Neural progenitor cell (in vitro differentiated cells): ENCODE results near the gene ASTN2. TPM values are rescaled to one million over a fixed set of nuclear protein-coding genes. Genes with fewer than 3 reads are reported as not detected.

Source experiments
- DNase-seq: peaks from one replicate; pipeline ENCODE4 v3.0.0-alpha.2; 2016; ENCODE audit warnings: low spot score
- H2AFZ ChIP-seq: fragments of 200-600 bp; sonication (generic); replicated peaks from 2 replicates; pipeline ENCODE4 v1.6.1; 2016; ENCODE audit warnings: antibody characterized with exemption
- H3F3A ChIP-seq: fragments of 200-600 bp; sonication (generic); 2 replicates; pipeline ENCODE4 v1.6.1; 2016; ENCODE audit warnings: antibody characterized with exemption, low read depth
- H3K27ac ChIP-seq: fragments of 200-600 bp; sonication (generic); 2 replicates; pipeline ENCODE4 v1.5.1; 2016; ENCODE audit warnings: mild to moderate bottlenecking
- H3K27me3 ChIP-seq: fragments of 200-600 bp; sonication (generic); 2 replicates; pipeline ENCODE4 v1.6.1; 2016; ENCODE audit warnings: mild to moderate bottlenecking, moderate library complexity
- H3K36me3 ChIP-seq: fragments of 200-600 bp; sonication (generic); 2 replicates; pipeline ENCODE4 v1.5.1; 2016
- H3K4me1 ChIP-seq: fragments of 200-600 bp; sonication (generic); 2 replicates; pipeline ENCODE4 v1.6.1; 2016; ENCODE audit warnings: mixed run types
- H3K4me2 ChIP-seq: fragments of 200-600 bp; sonication (generic); 2 replicates; pipeline ENCODE4 v1.6.1; 2016
- H3K4me3 ChIP-seq: fragments of 200-600 bp; sonication (generic); 2 replicates; pipeline ENCODE4 v1.5.1; 2016
- H3K79me2 ChIP-seq: fragments of 200-600 bp; sonication (generic); 2 replicates; pipeline ENCODE4 v1.6.1; 2016; ENCODE audit warnings: low read depth
- H3K9ac ChIP-seq: fragments of 200-600 bp; sonication (generic); 2 replicates; pipeline ENCODE4 v1.6.1; 2016
- H3K9me3 ChIP-seq: fragments of 200-600 bp; sonication (generic); 2 replicates; pipeline ENCODE4 v1.5.1; 2016; ENCODE audit warnings: low read depth
- H4K20me1 ChIP-seq: fragments of 200-600 bp; sonication (generic); 2 replicates; pipeline ENCODE4 v1.6.1; 2016; ENCODE audit warnings: low read depth
- H3K27ac Mint-ChIP-seq: 3 replicates; pipeline ENCODE4 v1.8.0; 2021; ENCODE audit warnings: mixed read lengths
- H3K27me3 Mint-ChIP-seq: 2 replicates; pipeline ENCODE4 v1.8.0; 2022; ENCODE audit warnings: low read depth, mild to moderate bottlenecking, inconsistent platforms, moderate library complexity, mixed read lengths; ENCODE audit not compliant: insufficient read depth
- H3K36me3 Mint-ChIP-seq: 3 replicates; pipeline ENCODE4 v1.8.0; 2021; ENCODE audit warnings: mixed read lengths
- H3K4me1 Mint-ChIP-seq: 3 replicates; pipeline ENCODE4 v1.8.0; 2021; ENCODE audit warnings: mixed read lengths
- H3K4me3 Mint-ChIP-seq: 3 replicates; pipeline ENCODE4 v1.8.0; 2021; ENCODE audit warnings: mild to moderate bottlenecking, moderate library complexity, mixed read lengths
- H3K9me3 Mint-ChIP-seq: 3 replicates; pipeline ENCODE4 v1.8.0; 2020; ENCODE audit warnings: mixed read lengths
- CTCF ChIP-seq: fragments of 200-600 bp; sonication (generic); IDR thresholded peaks from 2 replicates; pipeline ENCODE4 v1.5.1; 2017; ENCODE audit warnings: antibody characterized with exemption, mild to moderate bottlenecking
- EZH2 ChIP-seq: fragments of 200-600 bp; sonication (generic); IDR thresholded peaks from 2 replicates; pipeline ENCODE4 v1.6.1; 2017; ENCODE audit warnings: antibody characterized with exemption, mild to moderate bottlenecking, moderate library complexity
- EZH2phosphoT487 ChIP-seq: fragments of 200-600 bp; sonication (generic); IDR thresholded peaks from 2 replicates; pipeline ENCODE4 v1.6.1; 2017; ENCODE audit warnings: antibody characterized with exemption
- total RNA-seq: library from RNA; depleted of rRNA; stranded (reverse); fragments of >200 nt; gene quantifications from 2 replicates; pipeline ENCODE4 v1.2.3, GENCODE V29; 2015; ENCODE audit warnings: low replicate concordance

Gene ASTN2
- total RNA-seq, 1 donor from 2014 or later = 8.0 TPM

- Histone ChIP-seq H3K4me1 (peaks cover 1% of the 10 kb centered on the region), H3K36me3 (no peaks in the 10 kb centered on the region), H3K79me2 (no peaks in the 10 kb centered on the region), H3F3A (no peaks in the 10 kb centered on the region), H3K27ac (no peak overlapping the region), H3K27me3 (no peaks in the 10 kb centered on the region), H3K9ac (no peak overlapping the region), H3K4me3 (no peak overlapping the region), H3K9me3 (no peaks in the 10 kb centered on the region), H3K4me2 (no peak overlapping the region), H2AFZ (no peak overlapping the region), H4K20me1 (no peaks in the 10 kb centered on the region)
- Mint-ChIP-seq H3K27ac (no peak overlapping the region), H3K4me1 (peaks cover 1% of the 10 kb centered on the region), H3K27me3 (no peaks in the 10 kb centered on the region), H3K4me3 (no peak overlapping the region), H3K9me3 (no peaks in the 10 kb centered on the region), H3K36me3 (no peaks in the 10 kb centered on the region)
- DNase-seq = no peak
- TF ChIP-seq EZH2phosphoT487 = no peak
- TF ChIP-seq EZH2 = no peak
Measured at GRCh38 chr9:117253261-117253660, 161.6 kb downstream of the ASTN2 start.

- H3K4me1 ChIP-seq = no peaks in the 10 kb centered on the region
- no peaks in the 10 kb centered on the region for H3F3A ChIP-seq
- H3K4me1 Mint-ChIP-seq = no peaks in the 10 kb centered on the region
- no peaks in the 10 kb centered on the region for H3K36me3 Mint-ChIP-seq
- no peak overlapping the region for H3K9ac ChIP-seq
- DNase-seq = no peak
- no peaks in the 10 kb centered on the region for H3K27me3 Mint-ChIP-seq
- no peak overlapping the region for H3K4me2 ChIP-seq
- H3K9me3 ChIP-seq = no peaks in the 10 kb centered on the region
- H4K20me1 ChIP-seq = no peaks in the 10 kb centered on the region
- H3K4me3 Mint-ChIP-seq = no peak overlapping the region
- H3K79me2 ChIP-seq = no peaks in the 10 kb centered on the region
- TF ChIP-seq EZH2 = no peak
- TF ChIP-seq EZH2phosphoT487 = no peak
- TF ChIP-seq CTCF = no peak
- no peak overlapping the region for H3K4me3 ChIP-seq
- no peak overlapping the region for H2AFZ ChIP-seq
- no peak overlapping the region for H3K27ac Mint-ChIP-seq
- no peaks in the 10 kb centered on the region for H3K9me3 Mint-ChIP-seq
- H3K27me3 ChIP-seq = no peaks in the 10 kb centered on the region
- no peak overlapping the region for H3K27ac ChIP-seq
- no peaks in the 10 kb centered on the region for H3K36me3 ChIP-seq
Measured at GRCh38 chr9:117250610-117251215, 164.1 kb downstream of the ASTN2 start.

- Mint-ChIP-seq H3K4me3 (no peak overlapping the region), H3K9me3 (no peaks in the 10 kb centered on the region), H3K27me3 (no peaks in the 10 kb centered on the region), H3K36me3 (no peaks in the 10 kb centered on the region), H3K27ac (no peak overlapping the region), H3K4me1 (no peaks in the 10 kb centered on the region)
- H3K36me3 ChIP-seq = no peaks in the 10 kb centered on the region
- H3K4me2 ChIP-seq = no peak overlapping the region
- H3K27ac ChIP-seq = no peak overlapping the region
- no peak overlapping the region for H3K4me3 ChIP-seq
- no peak overlapping the region for H2AFZ ChIP-seq
- no peak overlapping the region for H3K9ac ChIP-seq
- H3K79me2 ChIP-seq = no peaks in the 10 kb centered on the region
- no peaks in the 10 kb centered on the region for H4K20me1 ChIP-seq
- H3K9me3 ChIP-seq = no peaks in the 10 kb centered on the region
- no peaks in the 10 kb centered on the region for H3F3A ChIP-seq
- no peak for DNase-seq
- H3K27me3 ChIP-seq = no peaks in the 10 kb centered on the region
- H3K4me1 ChIP-seq = no peaks in the 10 kb centered on the region
- TF ChIP-seq EZH2 (no peak), EZH2phosphoT487 (no peak), CTCF (no peak)
Measured at GRCh38 chr9:117249799-117250198, 165.1 kb downstream of the ASTN2 start.

GRCh38 chr9:117247266-117247665 is 167.6 kb downstream of the ASTN2 start:
- Mint-ChIP-seq H3K9me3 (no peaks in the 10 kb centered on the region), H3K36me3 (no peaks in the 10 kb centered on the region), H3K4me3 (no peak overlapping the region), H3K27me3 (no peaks in the 10 kb centered on the region), H3K27ac (no peak overlapping the region), H3K4me1 (no peaks in the 10 kb centered on the region)
- Histone ChIP-seq H3K27me3 (no peaks in the 10 kb centered on the region), H3K4me3 (no peak overlapping the region), H3K9me3 (no peaks in the 10 kb centered on the region), H3K9ac (no peak overlapping the region), H3K36me3 (no peaks in the 10 kb centered on the region), H3K4me1 (no peaks in the 10 kb centered on the region), H2AFZ (no peak overlapping the region), H3K79me2 (no peaks in the 10 kb centered on the region), H4K20me1 (no peaks in the 10 kb centered on the region), H3K27ac (no peak overlapping the region), H3F3A (no peaks in the 10 kb centered on the region), H3K4me2 (no peak overlapping the region)
- TF ChIP-seq CTCF (peak; percentile 57), EZH2phosphoT487 (no peak)
- peak; percentile 45 for DNase-seq
